Kidney capillary endothelial cell (primary cell): ENCODE data around the gene MYH2.

Source experiments
- DNase-seq: peaks from one replicate; pipeline ENCODE4 v3.0.0-alpha.2; 2018; ENCODE audit warnings: low spot score

The MYH2 gene

GRCh38 chr17:10516065-10516464 lies 33.4 kb downstream of the MYH2 start:
- DNase-seq, result no peak

GRCh38 chr17:10513299-10514067 lies 36.0 kb downstream of the MYH2 start:
- no peak for DNase-seq

- DNase-seq, result no peak
These were observed 36.6 kb downstream of the MYH2 start for GRCh38 chr17:10512856-10513255.

- no peak for DNase-seq
These were observed 49.5 kb downstream of the MYH2 start for GRCh38 chr17:10499950-10500349.

GRCh38 chr17:10492004-10492403 lies 57.5 kb downstream of the MYH2 start:
- no peak for DNase-seq

- DNase-seq, result no peak
These were observed 67.2 kb downstream of the MYH2 start for GRCh38 chr17:10482252-10482651.

GRCh38 chr17:10477701-10478100 lies 71.8 kb downstream of the MYH2 start:
- no peak for DNase-seq

- DNase-seq, result no peak
These were observed 74.9 kb downstream of the MYH2 start for GRCh38 chr17:10474536-10474935.

- DNase-seq, result no peak
These were observed 77.6 kb downstream of the MYH2 start for GRCh38 chr17:10471858-10472257.
